Measurements from ENCODE around the gene PLCB1. TPM values are rescaled to one million over a fixed set of nuclear protein-coding genes. Genes with fewer than 3 reads are reported as not detected.

The PLCB1 gene
- total RNA-seq, 1 experiment from 2014 or later: 11.3 TPM

DNA sequence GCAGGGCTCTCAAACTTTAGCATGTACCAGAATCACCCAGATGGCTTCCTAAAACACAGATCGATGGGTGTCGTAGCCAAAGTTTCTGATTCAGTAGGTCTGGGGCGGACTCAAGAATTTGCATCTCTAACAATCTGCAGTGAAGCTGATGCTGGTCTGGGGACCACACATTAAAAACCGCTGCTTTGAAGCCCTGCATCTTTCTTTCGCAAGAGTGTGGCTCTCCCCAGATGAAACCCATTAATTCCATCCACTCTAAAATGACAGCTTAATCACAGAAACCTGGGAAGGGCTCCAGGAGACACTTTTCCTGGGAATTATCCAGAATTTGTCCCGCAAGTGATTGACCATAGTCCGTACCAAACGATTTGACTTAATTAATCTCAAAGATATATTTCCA lies 617.0 kb downstream of the PLCB1 start:
- no peak for ATAC-seq
- no peak overlapping the region for H3K4me3 Mint-ChIP-seq
- no peaks in the 10 kb centered on the region for H3K27me3 Mint-ChIP-seq (ENCODE audit: low read depth)
- no peaks in the 10 kb centered on the region for H3K9me3 Mint-ChIP-seq
- TF ChIP-seq RORB (CRISPR knock-in tag; IDR thresholded peaks at IDR 0.05) (no peak), CREB1 (CRISPR knock-in tag; IDR thresholded peaks at IDR 0.05) (no peak), MYBL2 (CRISPR knock-in tag; IDR thresholded peaks at IDR 0.05) (no peak), ZNF219 (CRISPR knock-in tag; IDR thresholded peaks at IDR 0.05; ENCODE audit: borderline replicate concordance) (no peak), ATF1 (CRISPR knock-in tag; IDR thresholded peaks at IDR 0.05) (no peak), NFE2L1 (CRISPR knock-in tag; IDR thresholded peaks at IDR 0.05) (no peak), TP53 (CRISPR knock-in tag; IDR thresholded peaks at IDR 0.05) (no peak), NFYB (CRISPR knock-in tag; conservative IDR thresholded peaks at IDR 0.05; ENCODE audit: low read depth) (no peak)
- TF ChIP-seq, protein P1, sequence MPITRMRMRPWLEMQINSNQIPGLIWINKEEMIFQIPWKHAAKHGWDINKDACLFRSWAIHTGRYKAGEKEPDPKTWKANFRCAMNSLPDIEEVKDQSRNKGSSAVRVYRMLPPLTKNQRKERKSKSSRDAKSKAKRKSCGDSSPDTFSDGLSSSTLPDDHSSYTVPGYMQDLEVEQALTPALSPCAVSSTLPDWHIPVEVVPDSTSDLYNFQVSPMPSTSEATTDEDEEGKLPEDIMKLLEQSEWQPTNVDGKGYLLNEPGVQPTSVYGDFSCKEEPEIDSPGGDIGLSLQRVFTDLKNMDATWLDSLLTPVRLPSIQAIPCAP (CRISPR knock-in tag; IDR thresholded peaks at IDR 0.05): no peak
- TF ChIP-seq, protein P2, sequence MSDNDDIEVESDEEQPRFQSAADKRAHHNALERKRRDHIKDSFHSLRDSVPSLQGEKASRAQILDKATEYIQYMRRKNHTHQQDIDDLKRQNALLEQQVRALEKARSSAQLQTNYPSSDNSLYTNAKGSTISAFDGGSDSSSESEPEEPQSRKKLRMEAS (CRISPR knock-in tag; IDR thresholded peaks at IDR 0.05): no peak
- TF ChIP-seq, protein P3, sequence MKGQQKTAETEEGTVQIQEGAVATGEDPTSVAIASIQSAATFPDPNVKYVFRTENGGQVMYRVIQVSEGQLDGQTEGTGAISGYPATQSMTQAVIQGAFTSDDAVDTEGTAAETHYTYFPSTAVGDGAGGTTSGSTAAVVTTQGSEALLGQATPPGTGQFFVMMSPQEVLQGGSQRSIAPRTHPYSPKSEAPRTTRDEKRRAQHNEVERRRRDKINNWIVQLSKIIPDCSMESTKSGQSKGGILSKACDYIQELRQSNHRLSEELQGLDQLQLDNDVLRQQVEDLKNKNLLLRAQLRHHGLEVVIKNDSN (CRISPR knock-in tag; IDR thresholded peaks at IDR 0.05): no peak
- TF ChIP-seq, protein P4, sequence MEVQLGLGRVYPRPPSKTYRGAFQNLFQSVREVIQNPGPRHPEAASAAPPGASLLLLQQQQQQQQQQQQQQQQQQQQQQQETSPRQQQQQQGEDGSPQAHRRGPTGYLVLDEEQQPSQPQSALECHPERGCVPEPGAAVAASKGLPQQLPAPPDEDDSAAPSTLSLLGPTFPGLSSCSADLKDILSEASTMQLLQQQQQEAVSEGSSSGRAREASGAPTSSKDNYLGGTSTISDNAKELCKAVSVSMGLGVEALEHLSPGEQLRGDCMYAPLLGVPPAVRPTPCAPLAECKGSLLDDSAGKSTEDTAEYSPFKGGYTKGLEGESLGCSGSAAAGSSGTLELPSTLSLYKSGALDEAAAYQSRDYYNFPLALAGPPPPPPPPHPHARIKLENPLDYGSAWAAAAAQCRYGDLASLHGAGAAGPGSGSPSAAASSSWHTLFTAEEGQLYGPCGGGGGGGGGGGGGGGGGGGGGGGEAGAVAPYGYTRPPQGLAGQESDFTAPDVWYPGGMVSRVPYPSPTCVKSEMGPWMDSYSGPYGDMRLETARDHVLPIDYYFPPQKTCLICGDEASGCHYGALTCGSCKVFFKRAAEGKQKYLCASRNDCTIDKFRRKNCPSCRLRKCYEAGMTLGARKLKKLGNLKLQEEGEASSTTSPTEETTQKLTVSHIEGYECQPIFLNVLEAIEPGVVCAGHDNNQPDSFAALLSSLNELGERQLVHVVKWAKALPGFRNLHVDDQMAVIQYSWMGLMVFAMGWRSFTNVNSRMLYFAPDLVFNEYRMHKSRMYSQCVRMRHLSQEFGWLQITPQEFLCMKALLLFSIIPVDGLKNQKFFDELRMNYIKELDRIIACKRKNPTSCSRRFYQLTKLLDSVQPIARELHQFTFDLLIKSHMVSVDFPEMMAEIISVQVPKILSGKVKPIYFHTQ (CRISPR knock-in tag; IDR thresholded peaks at IDR 0.05): no peak
- ChIA-PET CTCF (no interaction called here), POLR2A (no interaction called here)
- DNase-seq (ENCODE audit: low spot score): no peak
- no peaks in the 10 kb centered on the region for H3K4me1 Mint-ChIP-seq
- no peaks in the 10 kb centered on the region for H3K36me3 Mint-ChIP-seq
- no peak overlapping the region for H3K27ac Mint-ChIP-seq

DNA sequence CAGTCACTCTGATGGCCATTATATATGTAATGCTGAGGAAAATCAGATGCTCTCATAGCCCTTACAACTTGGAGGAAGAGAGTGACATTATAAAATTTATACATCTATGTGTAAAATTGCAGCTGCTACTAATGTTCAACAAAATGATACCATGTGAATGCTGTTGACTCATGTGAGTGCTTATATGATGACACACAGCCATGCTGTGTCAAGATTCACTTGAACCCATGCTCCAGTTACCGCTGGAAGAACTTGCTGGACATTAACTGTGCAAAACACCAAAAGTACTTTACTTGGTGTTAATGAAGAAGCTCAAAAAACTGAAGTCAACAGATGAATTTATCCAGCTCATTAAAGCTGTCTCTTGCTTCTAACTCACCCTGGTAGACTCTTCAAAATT lies 617.9 kb downstream of the PLCB1 start:
- Mint-ChIP-seq H3K4me3 (no peak overlapping the region), H3K27me3 (ENCODE audit: low read depth) (no peaks in the 10 kb centered on the region), H3K36me3 (no peaks in the 10 kb centered on the region), H3K27ac (no peak overlapping the region), H3K9me3 (no peaks in the 10 kb centered on the region), H3K4me1 (no peaks in the 10 kb centered on the region)
- ATAC-seq (no peak), DNase-seq (ENCODE audit: low spot score) (no peak)
- CTCF ChIA-PET: interaction anchor here (0.6 to 1.6 kb wide), 6 partner anchors 11 to 754 kb away, joined by 3 to 8 read pairs (median 4); no protein-coding TSS in a partner anchor
- POLR2A ChIA-PET: no interaction called here
- TF ChIP-seq, protein P5, sequence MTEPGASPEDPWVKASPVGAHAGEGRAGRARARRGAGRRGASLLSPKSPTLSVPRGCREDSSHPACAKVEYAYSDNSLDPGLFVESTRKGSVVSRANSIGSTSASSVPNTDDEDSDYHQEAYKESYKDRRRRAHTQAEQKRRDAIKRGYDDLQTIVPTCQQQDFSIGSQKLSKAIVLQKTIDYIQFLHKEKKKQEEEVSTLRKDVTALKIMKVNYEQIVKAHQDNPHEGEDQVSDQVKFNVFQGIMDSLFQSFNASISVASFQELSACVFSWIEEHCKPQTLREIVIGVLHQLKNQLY (CRISPR knock-in tag; IDR thresholded peaks at IDR 0.05): no peak
- TF ChIP-seq ZNF671 (CRISPR knock-in tag; IDR thresholded peaks at IDR 0.05): no peak
- TF ChIP-seq, protein P6, sequence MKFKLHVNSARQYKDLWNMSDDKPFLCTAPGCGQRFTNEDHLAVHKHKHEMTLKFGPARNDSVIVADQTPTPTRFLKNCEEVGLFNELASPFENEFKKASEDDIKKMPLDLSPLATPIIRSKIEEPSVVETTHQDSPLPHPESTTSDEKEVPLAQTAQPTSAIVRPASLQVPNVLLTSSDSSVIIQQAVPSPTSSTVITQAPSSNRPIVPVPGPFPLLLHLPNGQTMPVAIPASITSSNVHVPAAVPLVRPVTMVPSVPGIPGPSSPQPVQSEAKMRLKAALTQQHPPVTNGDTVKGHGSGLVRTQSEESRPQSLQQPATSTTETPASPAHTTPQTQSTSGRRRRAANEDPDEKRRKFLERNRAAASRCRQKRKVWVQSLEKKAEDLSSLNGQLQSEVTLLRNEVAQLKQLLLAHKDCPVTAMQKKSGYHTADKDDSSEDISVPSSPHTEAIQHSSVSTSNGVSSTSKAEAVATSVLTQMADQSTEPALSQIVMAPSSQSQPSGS (CRISPR knock-in tag; IDR thresholded peaks at IDR 0.05; ENCODE audit: borderline replicate concordance, low read depth): no peak
- TF ChIP-seq GRHL2 (CRISPR knock-in tag; IDR thresholded peaks at IDR 0.05; ENCODE audit: insufficient replicate concordance, severe bottlenecking): no peak
- no peak for TF ChIP-seq GTF2I (CRISPR knock-in tag; conservative IDR thresholded peaks at IDR 0.05)
- TF ChIP-seq ZNF219 (CRISPR knock-in tag; IDR thresholded peaks at IDR 0.05; ENCODE audit: borderline replicate concordance): no peak
- TF ChIP-seq, protein P7, sequence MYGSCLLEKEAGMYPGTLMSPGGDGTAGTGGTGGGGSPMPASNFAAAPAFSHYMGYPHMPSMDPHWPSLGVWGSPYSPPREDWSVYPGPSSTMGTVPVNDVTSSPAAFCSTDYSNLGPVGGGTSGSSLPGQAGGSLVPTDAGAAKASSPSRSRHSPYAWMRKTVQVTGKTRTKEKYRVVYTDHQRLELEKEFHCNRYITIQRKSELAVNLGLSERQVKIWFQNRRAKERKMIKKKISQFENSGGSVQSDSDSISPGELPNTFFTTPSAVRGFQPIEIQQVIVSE (CRISPR knock-in tag; IDR thresholded peaks at IDR 0.05; ENCODE audit: borderline replicate concordance): no peak
- TF ChIP-seq, protein P8, sequence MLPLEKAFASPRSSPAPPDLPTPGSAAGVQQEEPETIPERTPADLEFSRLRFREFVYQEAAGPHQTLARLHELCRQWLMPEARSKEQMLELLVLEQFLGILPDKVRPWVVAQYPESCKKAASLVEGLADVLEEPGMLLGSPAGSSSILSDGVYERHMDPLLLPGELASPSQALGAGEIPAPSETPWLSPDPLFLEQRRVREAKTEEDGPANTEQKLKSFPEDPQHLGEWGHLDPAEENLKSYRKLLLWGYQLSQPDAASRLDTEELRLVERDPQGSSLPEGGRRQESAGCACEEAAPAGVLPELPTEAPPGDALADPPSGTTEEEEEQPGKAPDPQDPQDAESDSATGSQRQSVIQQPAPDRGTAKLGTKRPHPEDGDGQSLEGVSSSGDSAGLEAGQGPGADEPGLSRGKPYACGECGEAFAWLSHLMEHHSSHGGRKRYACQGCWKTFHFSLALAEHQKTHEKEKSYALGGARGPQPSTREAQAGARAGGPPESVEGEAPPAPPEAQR (CRISPR knock-in tag; IDR thresholded peaks at IDR 0.05): no peak
- TF ChIP-seq, protein P9, sequence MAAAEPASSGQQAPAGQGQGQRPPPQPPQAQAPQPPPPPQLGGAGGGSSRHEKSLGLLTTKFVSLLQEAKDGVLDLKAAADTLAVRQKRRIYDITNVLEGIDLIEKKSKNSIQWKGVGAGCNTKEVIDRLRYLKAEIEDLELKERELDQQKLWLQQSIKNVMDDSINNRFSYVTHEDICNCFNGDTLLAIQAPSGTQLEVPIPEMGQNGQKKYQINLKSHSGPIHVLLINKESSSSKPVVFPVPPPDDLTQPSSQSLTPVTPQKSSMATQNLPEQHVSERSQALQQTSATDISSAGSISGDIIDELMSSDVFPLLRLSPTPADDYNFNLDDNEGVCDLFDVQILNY (CRISPR knock-in tag; IDR thresholded peaks at IDR 0.05): no peak
- no peak for TF ChIP-seq MXD4 (CRISPR knock-in tag; IDR thresholded peaks at IDR 0.05; ENCODE audit: borderline replicate concordance)
- no peak for TF ChIP-seq SMAD3 (CRISPR knock-in tag; IDR thresholded peaks at IDR 0.05; ENCODE audit: borderline replicate concordance)
- TF ChIP-seq, protein P4 (CRISPR knock-in tag; IDR thresholded peaks at IDR 0.05): no peak
- no peak for TF ChIP-seq TEAD1 (CRISPR knock-in tag; IDR thresholded peaks at IDR 0.05)
- TF ChIP-seq RORB (CRISPR knock-in tag; IDR thresholded peaks at IDR 0.05): no peak

Measured in WTC11 (cell line).